Fibroblast of peridontal ligament (primary cell): ENCODE measurements around the gene SDC4.

Experiments used
- DNase-seq: peaks from one replicate; pipeline ENCODE4 v3.0.0-alpha.2; 2010; ENCODE audit errors: extremely low read depth

The SDC4 gene

GRCh38 chr20:45347936-45348778, at the start of gene SDC4:
TSS of gene SDC4 (minus strand) at chr20:45348424. CDS start at chr20:45348384, 40 bp downstream.
- DNase-seq = peak; percentile 49

- no peak for DNase-seq
Observed at GRCh38 chr20:45395114-45395415, 46.8 kb upstream of the SDC4 start.

- no peak for DNase-seq
Observed at GRCh38 chr20:45394221-45395113, 46.2 kb upstream of the SDC4 start.

GRCh38 chr20:45392733-45393132, 44.5 kb upstream of the SDC4 start:
- no peak for DNase-seq

GRCh38 chr20:45391559-45391958, 43.3 kb upstream of the SDC4 start:
- DNase-seq = no peak

GRCh38 chr20:45390931-45391330, 42.7 kb upstream of the SDC4 start:
- no peak for DNase-seq

- DNase-seq = no peak
Observed at GRCh38 chr20:45387274-45387673, 39.0 kb upstream of the SDC4 start.

- no peak for DNase-seq
Observed at GRCh38 chr20:45378191-45378590, 30.0 kb upstream of the SDC4 start, which contains the start of gene TP53TG5. TSS of gene TP53TG5 (minus strand) at chr20:45378325. CDS start at chr20:45378236, 89 bp downstream.

GRCh38 chr20:45377269-45377668, 29.0 kb upstream of the SDC4 start:
- DNase-seq = no peak

GRCh38 chr20:45374966-45375365, 26.7 kb upstream of the SDC4 start:
- no peak for DNase-seq

- no peak for DNase-seq
Observed at GRCh38 chr20:45374101-45374467, 25.9 kb upstream of the SDC4 start.

- DNase-seq = peak; percentile 72
Observed at GRCh38 chr20:45373353-45374100, 25.3 kb upstream of the SDC4 start.

- no peak for DNase-seq
Observed at GRCh38 chr20:45372646-45373352, 24.6 kb upstream of the SDC4 start.

- DNase-seq = no peak
Observed at GRCh38 chr20:45372241-45372640, 24.0 kb upstream of the SDC4 start.

- DNase-seq = no peak
Observed at GRCh38 chr20:45370571-45371160, 22.4 kb upstream of the SDC4 start.

GRCh38 chr20:45368221-45368980, 20.2 kb upstream of the SDC4 start:
- no peak for DNase-seq

- no peak for DNase-seq
Observed at GRCh38 chr20:45367126-45367525, 18.9 kb upstream of the SDC4 start.

- no peak for DNase-seq
Observed at GRCh38 chr20:45366631-45367030, 18.4 kb upstream of the SDC4 start.

GRCh38 chr20:45366192-45366591, 18.0 kb upstream of the SDC4 start:
- no peak for DNase-seq

GRCh38 chr20:45365444-45365970, 17.3 kb upstream of the SDC4 start:
- no peak for DNase-seq
